ENCODE data around the gene LACTBL1.
"Not testable (repeated sequence)": the region's sequence is repeated elsewhere in the genome, so short reads cannot be mapped to it uniquely, and the experiment has no call there.

LACTBL1 gene

GRCh38 chr1:22953740-22954141 lies 18.9 kb downstream of the LACTBL1 start:
- no peak overlapping the region for H3K27ac ChIP-seq
- no peaks in the 10 kb centered on the region for H3K36me3 ChIP-seq
- no peaks in the 10 kb centered on the region for H3K4me1 ChIP-seq (ENCODE audit: control insufficient read depth in 1 of 2, insufficient read depth in 1 of 2, low read depth in 1 of 2, low read length in 1 of 2)
- H3K27me3 ChIP-seq = peaks cover 76% of the 10 kb centered on the region
- H3K9me3 ChIP-seq = no peaks in the 10 kb centered on the region
- no peak overlapping the region for H3K4me3 ChIP-seq (ENCODE audit: low read depth in 1 of 2, low read length in 1 of 2)
- TF ChIP-seq CTCF (IDR thresholded peaks at IDR 0.05) = no peak

GRCh38 chr1:22953057-22953739 lies 19.5 kb downstream of the LACTBL1 start:
- no peak overlapping the region for H3K4me3 ChIP-seq (ENCODE audit: low read depth in 1 of 2, low read length in 1 of 2)
- no peak overlapping the region for H3K27ac ChIP-seq
- no peaks in the 10 kb centered on the region for H3K36me3 ChIP-seq
- peaks cover 82% of the 10 kb centered on the region for H3K27me3 ChIP-seq
- H3K4me1 ChIP-seq (ENCODE audit: control insufficient read depth in 1 of 2, insufficient read depth in 1 of 2, low read depth in 1 of 2, low read length in 1 of 2) = no peaks in the 10 kb centered on the region
- H3K9me3 ChIP-seq = no peaks in the 10 kb centered on the region
- TF ChIP-seq CTCF (IDR thresholded peaks at IDR 0.05) = no peak

- TF ChIP-seq CTCF (IDR thresholded peaks at IDR 0.05) = no peak
- H3K4me3 ChIP-seq (ENCODE audit: low read depth in 1 of 2, low read length in 1 of 2) = no peak overlapping the region
- no peak overlapping the region for H3K27ac ChIP-seq
- no peaks in the 10 kb centered on the region for H3K9me3 ChIP-seq
- H3K27me3 ChIP-seq = peaks cover 87% of the 10 kb centered on the region
- H3K36me3 ChIP-seq = no peaks in the 10 kb centered on the region
- H3K4me1 ChIP-seq (ENCODE audit: control insufficient read depth in 1 of 2, insufficient read depth in 1 of 2, low read depth in 1 of 2, low read length in 1 of 2) = no peaks in the 10 kb centered on the region
Measured at GRCh38 chr1:22952694-22953056, 20.0 kb downstream of the LACTBL1 start.

GRCh38 chr1:22951796-22952195 lies 20.9 kb downstream of the LACTBL1 start:
- Histone ChIP-seq H3K4me3 (ENCODE audit: low read depth in 1 of 2, low read length in 1 of 2) (no peak overlapping the region), H3K4me1 (ENCODE audit: control insufficient read depth in 1 of 2, insufficient read depth in 1 of 2, low read depth in 1 of 2, low read length in 1 of 2) (no peaks in the 10 kb centered on the region), H3K36me3 (no peaks in the 10 kb centered on the region), H3K27ac (no peak overlapping the region), H3K27me3 (peaks cover 88% of the 10 kb centered on the region), H3K9me3 (no peaks in the 10 kb centered on the region)
- no peak for TF ChIP-seq CTCF (IDR thresholded peaks at IDR 0.05)

GRCh38 chr1:22949822-22950331 lies 22.8 kb downstream of the LACTBL1 start:
- Histone ChIP-seq H3K4me3 (ENCODE audit: low read depth in 1 of 2, low read length in 1 of 2) (no peak overlapping the region), H3K36me3 (no peaks in the 10 kb centered on the region), H3K9me3 (no peaks in the 10 kb centered on the region), H3K27me3 (peaks cover 75% of the 10 kb centered on the region), H3K4me1 (ENCODE audit: control insufficient read depth in 1 of 2, insufficient read depth in 1 of 2, low read depth in 1 of 2, low read length in 1 of 2) (no peaks in the 10 kb centered on the region), H3K27ac (no peak overlapping the region)
- TF ChIP-seq CTCF (IDR thresholded peaks at IDR 0.05) = no peak

GRCh38 chr1:22945171-22945570 lies 27.5 kb downstream of the LACTBL1 start:
- H3K9me3 ChIP-seq; H3K4me1 ChIP-seq (ENCODE audit: control insufficient read depth in 1 of 2, insufficient read depth in 1 of 2, low read depth in 1 of 2, low read length in 1 of 2); H3K36me3 ChIP-seq; H3K4me3 ChIP-seq (ENCODE audit: low read depth in 1 of 2, low read length in 1 of 2); H3K27ac ChIP-seq: not testable (repeated sequence)
- peaks cover 59% of the 10 kb centered on the region for H3K27me3 ChIP-seq
